ENCODE measurements around the gene CDH12. TPM values are rescaled to one million over a fixed set of nuclear protein-coding genes. Genes with fewer than 3 reads are reported as not detected.

CDH12 gene
- total RNA-seq, 4 donors from 2014 or later: 0.38 to 2.8 (median 0.94) TPM

DNA sequence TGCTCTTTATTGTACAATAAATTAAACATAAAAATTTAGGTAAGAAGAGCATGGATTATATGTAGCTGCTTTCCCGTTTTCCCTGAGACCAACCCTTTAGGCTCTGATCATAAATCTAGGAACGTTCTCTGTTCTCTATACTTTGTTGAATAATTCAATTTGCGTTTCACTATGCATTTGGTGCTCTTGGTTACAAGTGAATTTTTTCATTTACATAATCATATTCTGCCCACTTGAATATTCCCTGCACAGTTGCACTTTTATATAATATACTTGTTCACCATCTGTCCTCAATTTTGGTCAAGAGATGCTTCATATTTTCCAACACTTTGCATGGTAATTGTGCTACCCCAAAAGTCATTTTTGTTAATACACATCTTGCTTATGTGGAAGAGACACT, 741.8 kb downstream of the CDH12 start:
- Histone ChIP-seq H3K9me3 (no peaks in the 10 kb centered on the region), H3K27me3 (no peaks in the 10 kb centered on the region), H3K4me3 (no peak overlapping the region), H3K4me1 (no peaks in the 10 kb centered on the region), H3K27ac (no peak overlapping the region), H3K36me3 (no peaks in the 10 kb centered on the region)
- DNase-seq (ENCODE audit: low spot score in 2 of 2): no peak
- TF ChIP-seq POLR2AphosphoS5 (IDR thresholded peaks at IDR 0.05) (no peak), POLR2A (IDR thresholded peaks at IDR 0.05) (no peak), EP300 (IDR thresholded peaks at IDR 0.05) (no peak)
- TF ChIP-seq, protein P1, sequence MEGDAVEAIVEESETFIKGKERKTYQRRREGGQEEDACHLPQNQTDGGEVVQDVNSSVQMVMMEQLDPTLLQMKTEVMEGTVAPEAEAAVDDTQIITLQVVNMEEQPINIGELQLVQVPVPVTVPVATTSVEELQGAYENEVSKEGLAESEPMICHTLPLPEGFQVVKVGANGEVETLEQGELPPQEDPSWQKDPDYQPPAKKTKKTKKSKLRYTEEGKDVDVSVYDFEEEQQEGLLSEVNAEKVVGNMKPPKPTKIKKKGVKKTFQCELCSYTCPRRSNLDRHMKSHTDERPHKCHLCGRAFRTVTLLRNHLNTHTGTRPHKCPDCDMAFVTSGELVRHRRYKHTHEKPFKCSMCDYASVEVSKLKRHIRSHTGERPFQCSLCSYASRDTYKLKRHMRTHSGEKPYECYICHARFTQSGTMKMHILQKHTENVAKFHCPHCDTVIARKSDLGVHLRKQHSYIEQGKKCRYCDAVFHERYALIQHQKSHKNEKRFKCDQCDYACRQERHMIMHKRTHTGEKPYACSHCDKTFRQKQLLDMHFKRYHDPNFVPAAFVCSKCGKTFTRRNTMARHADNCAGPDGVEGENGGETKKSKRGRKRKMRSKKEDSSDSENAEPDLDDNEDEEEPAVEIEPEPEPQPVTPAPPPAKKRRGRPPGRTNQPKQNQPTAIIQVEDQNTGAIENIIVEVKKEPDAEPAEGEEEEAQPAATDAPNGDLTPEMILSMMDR (IDR thresholded peaks at IDR 0.05): no peak
- 62% methylated on average over 3 of the region's 3 CpGs for WGBS

DNA sequence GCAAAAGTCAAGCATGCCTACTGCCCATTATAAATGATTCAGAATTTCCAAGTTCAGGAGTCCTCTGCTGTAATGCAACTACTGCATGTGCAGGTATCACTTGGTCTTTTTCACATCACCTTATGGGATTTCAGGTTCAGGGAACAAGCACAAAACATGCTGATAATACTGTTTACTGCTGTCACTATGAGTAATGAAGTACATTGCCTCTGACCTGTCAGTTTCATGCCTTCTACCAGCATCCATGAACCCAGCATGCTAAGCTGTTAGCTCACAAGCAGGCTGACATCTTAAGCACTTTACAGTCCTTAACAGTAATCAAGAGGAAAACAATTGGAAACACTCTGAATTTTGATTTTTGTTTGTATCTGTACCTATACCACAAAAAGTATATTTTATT, 743.8 kb downstream of the CDH12 start:
- H3K27ac ChIP-seq: no peak overlapping the region
- H3K36me3 ChIP-seq: no peaks in the 10 kb centered on the region
- TF ChIP-seq, protein P1 (IDR thresholded peaks at IDR 0.05): no peak
- TF ChIP-seq POLR2AphosphoS5 (IDR thresholded peaks at IDR 0.05): no peak
- TF ChIP-seq EP300 (IDR thresholded peaks at IDR 0.05): no peak
- TF ChIP-seq POLR2A (IDR thresholded peaks at IDR 0.05): no peak

DNA sequence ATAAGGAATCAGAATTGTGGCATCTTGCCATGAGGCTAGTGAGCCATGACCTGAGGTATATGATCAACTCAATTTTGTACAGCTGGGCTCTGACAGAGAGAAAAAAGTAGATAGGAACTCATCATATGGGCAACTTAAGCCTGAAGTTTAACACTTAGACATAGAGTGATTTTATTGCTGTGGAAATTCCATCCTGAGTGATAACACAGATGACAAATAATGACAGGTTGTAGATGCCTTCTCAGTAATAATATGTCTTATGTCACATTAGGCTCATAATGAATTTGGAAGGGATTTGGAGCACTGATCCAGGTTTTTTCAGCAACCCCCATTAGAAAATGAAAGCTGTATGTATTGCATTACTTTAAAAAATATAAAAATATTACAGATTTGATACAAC, 744.6 kb downstream of the CDH12 start:
- H3K9me3 ChIP-seq: no peaks in the 10 kb centered on the region
- no peaks in the 10 kb centered on the region for H3K36me3 ChIP-seq
- DNase-seq (ENCODE audit: low spot score in 2 of 2): no peak
- H3K27ac ChIP-seq: no peak overlapping the region
- no peaks in the 10 kb centered on the region for H3K27me3 ChIP-seq
- H3K4me3 ChIP-seq: no peak overlapping the region
- no peak for TF ChIP-seq EP300 (IDR thresholded peaks at IDR 0.05)
- no peaks in the 10 kb centered on the region for H3K4me1 ChIP-seq

More for the DNA sequence above, 743.8 kb downstream of the CDH12 start:
- no peak overlapping the region for H3K4me3 ChIP-seq
- no peaks in the 10 kb centered on the region for H3K4me1 ChIP-seq
- H3K27me3 ChIP-seq: no peaks in the 10 kb centered on the region
- no peaks in the 10 kb centered on the region for H3K9me3 ChIP-seq
- no peak for DNase-seq (ENCODE audit: low spot score in 2 of 2)

DNA sequence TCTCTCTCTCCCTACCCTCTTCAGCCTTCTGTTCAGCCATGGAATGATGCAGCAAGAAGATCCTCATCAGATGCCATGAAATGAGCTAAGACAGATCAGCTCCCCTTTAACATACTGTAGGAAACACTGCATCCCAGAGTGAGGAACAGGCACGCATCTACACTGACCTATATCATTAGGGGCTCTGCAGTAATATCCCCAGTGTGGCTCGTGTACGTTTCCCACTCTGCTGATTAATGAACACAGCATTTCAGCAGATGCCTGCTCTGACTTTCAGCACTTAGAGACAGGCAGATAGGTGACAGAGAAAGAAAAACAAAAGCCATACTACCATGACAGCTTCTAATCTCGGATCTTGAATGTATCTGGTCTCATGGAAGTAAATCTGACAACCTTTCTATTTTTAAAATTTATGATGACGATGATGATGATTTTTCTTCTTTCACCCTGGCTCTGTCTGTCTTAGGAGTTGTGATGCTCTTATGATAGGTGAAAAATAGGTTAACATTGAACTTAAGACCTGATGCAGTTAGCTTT, 750.3 kb downstream of the CDH12 start:
- Histone ChIP-seq H3K4me3 (no peak overlapping the region), H3K36me3 (no peaks in the 10 kb centered on the region), H3K27me3 (no peaks in the 10 kb centered on the region), H3K27ac (no peak overlapping the region), H3K4me1 (no peaks in the 10 kb centered on the region), H3K9me3 (no peaks in the 10 kb centered on the region)
- no peak for DNase-seq (ENCODE audit: low spot score in 2 of 2)
- 75% methylated on average over 5 of the region's 5 CpGs for WGBS
- TF ChIP-seq, protein P1 (IDR thresholded peaks at IDR 0.05): no peak
- TF ChIP-seq POLR2AphosphoS5 (IDR thresholded peaks at IDR 0.05) (no peak), EP300 (IDR thresholded peaks at IDR 0.05) (no peak), POLR2A (IDR thresholded peaks at IDR 0.05) (no peak)

DNA sequence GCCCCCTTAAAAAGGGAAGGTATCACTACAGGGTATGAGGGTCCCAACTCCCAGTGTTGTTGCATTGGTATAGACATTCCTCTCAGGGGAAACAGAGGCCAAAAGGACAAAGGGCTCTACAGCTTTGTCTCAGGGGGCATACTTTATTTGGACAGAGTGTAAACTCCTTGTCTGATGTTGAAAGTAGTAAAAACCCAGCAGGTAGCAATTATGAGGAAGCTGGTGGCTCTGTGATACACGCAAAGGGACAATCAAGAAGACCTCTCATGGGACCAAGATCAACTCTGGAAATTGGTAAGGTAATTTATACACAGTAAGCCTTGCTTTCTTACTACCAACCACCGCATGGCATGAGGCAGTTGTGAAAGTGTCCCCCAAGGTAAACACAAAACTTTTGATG, 764.6 kb downstream of the CDH12 start:
- Histone ChIP-seq H3K4me1 (no peaks in the 10 kb centered on the region), H3K4me3 (no peak overlapping the region), H3K9me3 (no peaks in the 10 kb centered on the region), H3K27ac (no peak overlapping the region), H3K36me3 (no peaks in the 10 kb centered on the region), H3K27me3 (no peaks in the 10 kb centered on the region)
- no peak for DNase-seq (ENCODE audit: low spot score in 2 of 2)
- TF ChIP-seq POLR2AphosphoS5 (IDR thresholded peaks at IDR 0.05): no peak
- TF ChIP-seq EP300 (IDR thresholded peaks at IDR 0.05): no peak
- TF ChIP-seq, protein P1 (IDR thresholded peaks at IDR 0.05): no peak
- TF ChIP-seq POLR2A (IDR thresholded peaks at IDR 0.05): no peak
- WGBS: 88% methylated on average over 2 of the region's 2 CpGs

DNA sequence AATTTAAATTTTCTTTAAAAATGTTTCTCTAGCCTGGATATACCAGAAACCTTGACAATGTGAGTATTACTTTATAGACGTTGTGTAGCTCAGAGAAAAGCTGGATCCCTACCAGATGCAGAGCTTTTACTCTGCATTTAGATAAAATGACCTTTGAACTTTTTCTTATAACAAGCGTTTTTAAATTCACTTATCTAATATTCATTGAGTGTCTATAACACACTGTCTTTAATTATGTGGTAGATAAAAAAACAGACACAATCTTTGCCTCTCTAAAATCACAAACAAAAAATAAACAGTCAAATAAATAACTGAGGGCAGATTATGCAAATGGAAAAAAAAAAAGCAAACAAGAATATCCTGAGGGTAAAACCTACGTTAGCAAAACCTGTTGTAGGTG, 773.6 kb downstream of the CDH12 start:
- WGBS: 38% methylated on average over 3 of the region's 3 CpGs
- Histone ChIP-seq H3K27me3 (no peaks in the 10 kb centered on the region), H3K36me3 (no peaks in the 10 kb centered on the region), H3K4me1 (no peaks in the 10 kb centered on the region), H3K27ac (no peak overlapping the region), H3K4me3 (no peak overlapping the region), H3K9me3 (no peaks in the 10 kb centered on the region)
- TF ChIP-seq EP300 (IDR thresholded peaks at IDR 0.05) (no peak), POLR2A (IDR thresholded peaks at IDR 0.05) (no peak), POLR2AphosphoS5 (IDR thresholded peaks at IDR 0.05) (no peak)
- TF ChIP-seq, protein P1 (IDR thresholded peaks at IDR 0.05): no peak
- no peak for DNase-seq (ENCODE audit: low spot score in 2 of 2)

Measured in suprapubic skin (tissue), 4 donors.